HL-60 (cell line): ENCODE data around the gene CACNA2D1.

Experiments
- CTCF ChIP-seq: IDR thresholded peaks from one replicate; pipeline ENCODE4 v1.5.1; 2011; ENCODE audit warnings: low read length, control low read depth, inconsistent platforms; ENCODE audit not compliant: insufficient read depth
- POLR2AphosphoS5 ChIP-seq: IDR thresholded peaks from 2 replicates; pipeline ENCODE4 v1.6.1; 2012; ENCODE audit warnings: low read depth
- REST ChIP-seq: IDR thresholded peaks from 2 replicates; pipeline ENCODE4 v1.6.1; 2012; ENCODE audit warnings: low read depth; ENCODE audit not compliant: insufficient replicate concordance
- SPI1 ChIP-seq: IDR thresholded peaks from 2 replicates; pipeline ENCODE4 v1.6.1; 2012; ENCODE audit warnings: low read depth, mild to moderate bottlenecking, borderline replicate concordance

GRCh38 chr7:82358009-82358578 is 85.5 kb downstream of the CACNA2D1 start:
- TF ChIP-seq CTCF (no peak), POLR2AphosphoS5 (no peak), REST (no peak), SPI1 (no peak)
